T-helper 1 cell treated with Interleukin-12 subunit alpha and Interleukin-12 subunit beta and Interleukin-4 antibody, amounts not matched to agents 30 ng/mL and 1 ng/mL, for 36 hours (primary cell): ENCODE data around the gene GADD45GIP1. TPM values are rescaled to one million over a fixed set of nuclear protein-coding genes. Genes with fewer than 3 reads are reported as not detected.
"Not testable (repeated sequence)": the region's sequence is repeated elsewhere in the genome, so short reads cannot be mapped to it uniquely, and the experiment has no call there.

Source experiments
- intact Hi-C: fragments of 100-400 bp; cut with micrococcal nuclease; formaldehyde crosslinking; loops from one replicate; pipeline ENCODE4 v1.15.1; 2024
- total RNA-seq: library from RNA; stranded (reverse); gene quantifications from 2 replicates; pipeline ENCODE4 v1.2.3, GENCODE V29; 2022

The GADD45GIP1 gene
- total RNA-seq, 1 donor from 2014 or later = 16.6 TPM

- intact Hi-C loops = loop anchor here (1.0 to 2.0 kb wide), 7 partner anchors 8 to 128 kb away; partner anchors contain the start of genes CALR, GADD45GIP1 and GCDH
Measured at GRCh38 chr19:12965017-12965811, 8.2 kb upstream of the GADD45GIP1 start.

- intact Hi-C loops = no loop called here
Measured at GRCh38 chr19:12959481-12959880, 2.5 kb upstream of the GADD45GIP1 start.

- intact Hi-C loops = loop anchor here (1.0 to 2.0 kb wide), 5 partner anchors 8 to 67 kb away; partner anchors contain the start of genes CALR, FARSA and GCDH
Measured at GRCh38 chr19:12957389-12957952, 448 bp upstream of the GADD45GIP1 start.

GRCh38 chr19:12955996-12956395 is 1.0 kb downstream of the GADD45GIP1 start:
- intact Hi-C loops = loop anchor here (2.0 kb wide), 2 partner anchors 17 to 65 kb away; partner anchors contain the start of genes CALR and GCDH

DNA sequence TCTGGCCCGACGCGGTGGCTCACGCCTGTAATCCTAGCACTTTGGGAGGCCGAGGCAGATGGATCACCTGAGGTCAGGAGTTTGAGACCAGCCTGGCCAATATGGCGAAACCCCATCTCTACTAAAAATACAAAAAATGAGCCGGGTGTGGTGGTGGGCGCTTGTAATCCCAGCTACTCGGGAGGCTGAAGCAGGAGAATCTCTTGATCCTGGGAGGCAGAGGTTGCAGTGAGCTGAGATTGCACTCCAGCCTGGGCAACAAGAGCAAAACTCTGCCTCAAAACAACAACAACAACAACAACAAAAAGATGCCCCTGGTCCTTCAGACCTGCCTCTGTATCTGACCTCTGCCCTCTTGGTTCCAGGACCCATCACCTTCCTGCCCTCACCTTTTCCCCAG is 1.4 kb downstream of the GADD45GIP1 start:
- intact Hi-C loops = not testable (repeated sequence)

- intact Hi-C loops = no loop called here
Measured at GRCh38 chr19:12954612-12954962, 2.4 kb downstream of the GADD45GIP1 start.

GRCh38 chr19:12953799-12954611 is 3.0 kb downstream of the GADD45GIP1 start:
- intact Hi-C loops = no loop called here

DNA sequence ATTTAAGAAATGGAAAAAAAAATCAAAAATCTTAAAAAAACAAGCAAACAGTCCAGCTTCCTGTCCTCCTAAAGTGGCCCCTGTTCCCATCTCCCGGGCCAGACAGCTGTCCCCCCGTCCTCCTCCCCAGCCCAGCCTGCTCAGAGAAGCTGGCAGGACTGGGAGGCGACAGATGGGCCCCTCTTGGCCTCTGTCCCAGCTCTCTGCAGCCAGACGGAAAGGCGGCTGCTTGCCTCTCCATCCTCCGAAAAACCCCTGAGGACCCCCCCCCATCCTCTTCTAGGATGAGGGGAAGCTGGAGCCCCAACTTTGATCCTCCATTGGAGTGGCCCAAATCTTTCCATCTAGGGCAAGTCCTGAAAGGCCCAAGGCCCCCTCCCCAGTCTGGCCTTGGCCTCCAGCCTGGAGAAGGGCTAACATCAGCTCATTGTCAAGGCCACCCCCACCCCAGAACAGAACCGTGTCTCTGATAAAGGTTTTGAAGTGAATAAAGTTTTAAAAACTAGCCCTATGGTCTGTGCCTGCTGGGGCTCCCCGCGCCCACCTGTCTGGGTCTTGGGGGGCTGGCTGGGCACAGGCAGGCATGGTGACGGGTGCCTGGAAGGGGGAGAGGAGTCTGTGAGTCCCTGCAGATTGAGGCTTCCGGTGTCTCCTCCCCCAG is 3.8 kb downstream of the GADD45GIP1 start:
- intact Hi-C loops = no loop called here

DNA sequence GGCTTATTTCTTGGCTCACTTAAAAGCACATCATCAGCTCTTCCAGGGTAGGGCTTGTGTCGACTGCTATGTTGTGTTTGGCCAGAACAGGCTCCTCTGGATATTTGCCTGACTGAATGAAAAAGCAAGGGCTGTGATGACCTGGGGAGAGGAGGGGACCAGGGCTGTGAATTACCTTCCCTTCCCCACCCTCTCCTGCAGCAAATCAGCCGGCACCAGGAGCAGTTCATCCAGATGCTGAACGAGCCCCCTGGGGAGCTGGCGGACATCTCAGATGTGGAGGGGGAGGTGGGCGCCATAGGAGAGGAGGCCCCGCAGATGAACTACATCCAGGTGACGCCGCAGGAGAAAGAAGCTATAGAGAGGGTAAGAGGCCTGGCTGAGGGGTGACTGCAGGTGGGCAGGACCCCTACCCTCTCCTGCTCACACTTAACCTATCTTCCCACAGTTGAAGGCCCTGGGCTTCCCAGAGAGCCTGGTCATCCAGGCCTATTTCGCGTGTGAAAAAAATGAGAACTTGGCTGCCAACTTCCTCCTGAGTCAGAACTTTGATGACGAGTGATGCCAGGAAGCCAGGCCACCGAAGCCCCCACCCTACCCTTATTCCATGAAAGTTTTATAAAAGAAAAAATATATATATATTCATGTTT is 4.4 kb downstream of the GADD45GIP1 start:
- intact Hi-C loops = no loop called here

GRCh38 chr19:12952050-12952449 is 5.0 kb downstream of the GADD45GIP1 start:
- intact Hi-C loops = not testable (repeated sequence)

DNA sequence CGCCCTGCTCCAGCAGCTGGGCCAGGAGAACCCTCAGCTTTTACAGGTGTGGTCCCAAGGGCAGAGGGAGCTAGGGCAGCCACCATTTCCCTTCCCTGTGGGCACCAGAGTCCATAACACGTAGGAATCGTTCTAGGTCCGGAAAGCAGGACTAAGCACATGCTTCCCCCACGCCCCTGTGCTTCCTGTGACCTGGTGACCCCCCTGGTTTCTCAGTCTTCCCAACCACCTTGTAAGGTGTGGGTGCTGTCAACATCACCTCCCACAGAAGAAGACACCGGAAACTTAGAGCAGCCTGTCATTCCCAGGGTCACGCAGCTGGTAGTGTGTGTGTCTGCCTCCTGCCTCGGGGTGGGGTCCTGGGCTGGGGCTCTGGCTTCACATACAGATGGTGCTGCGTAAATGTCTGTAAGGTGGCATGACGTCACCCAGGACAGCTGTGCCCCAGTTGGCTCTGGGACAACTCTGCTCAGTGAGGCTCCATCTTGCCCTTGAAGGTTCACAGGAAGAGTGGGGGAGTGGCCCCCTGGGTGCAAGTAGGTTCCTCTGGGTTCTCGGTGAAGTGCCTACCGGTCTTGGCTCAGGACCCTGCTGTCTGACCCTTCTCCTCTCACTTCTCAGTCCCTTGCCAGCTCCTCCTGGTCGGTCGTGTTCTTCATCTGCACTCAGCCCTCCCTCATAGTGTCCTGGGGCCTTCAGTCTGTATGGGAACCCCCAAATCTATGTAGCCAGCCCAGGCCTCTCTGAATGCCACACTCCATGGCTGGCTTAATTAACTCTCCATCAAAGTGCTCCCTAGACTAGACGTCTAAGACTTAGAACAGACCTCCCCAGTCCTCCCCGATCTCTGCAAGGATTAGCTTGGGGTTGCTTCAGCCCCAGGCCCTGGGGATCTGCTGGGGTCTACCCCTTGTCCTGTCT is 7.4 kb downstream of the GADD45GIP1 start:
- intact Hi-C loops = loop anchor here (10.0 kb wide), 1 partner anchor 895 kb away; no protein-coding TSS in a partner anchor

DNA sequence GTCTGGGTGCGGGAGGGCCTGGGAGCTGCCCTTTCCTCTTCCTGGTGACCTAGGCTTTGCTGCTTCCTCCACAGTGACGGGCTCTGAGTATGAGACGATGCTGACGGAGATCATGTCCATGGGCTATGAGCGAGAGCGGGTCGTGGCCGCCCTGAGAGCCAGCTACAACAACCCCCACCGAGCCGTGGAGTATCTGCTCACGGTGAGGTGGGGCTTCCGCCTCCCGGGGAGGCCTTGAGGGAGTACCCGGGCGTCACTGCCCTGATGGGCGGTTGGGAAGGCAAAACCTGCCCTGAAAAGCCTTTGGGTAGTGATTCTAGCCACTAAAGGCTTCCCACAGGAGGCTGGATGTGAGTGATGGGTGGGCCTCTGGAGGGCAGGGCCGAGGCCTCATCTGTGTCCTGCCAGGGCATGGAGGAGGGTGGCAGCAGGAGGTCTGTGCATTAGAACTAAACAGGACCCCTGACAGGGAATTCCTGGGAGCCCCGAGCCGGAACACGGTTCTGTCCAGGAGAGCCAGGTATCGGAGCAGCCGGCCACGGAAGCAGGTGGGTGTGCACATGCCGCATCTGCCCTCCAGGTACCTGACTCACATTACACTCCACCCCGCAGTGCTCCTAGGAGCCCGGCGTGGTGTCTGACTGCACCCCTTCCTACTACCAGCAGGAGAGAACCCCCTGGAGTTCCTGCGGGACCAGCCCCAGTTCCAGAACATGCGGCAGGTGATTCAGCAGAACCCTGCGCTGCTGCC is 8.2 kb downstream of the GADD45GIP1 start:
- intact Hi-C loops = loop anchor here (10.0 kb wide), 1 partner anchor 896 kb away; no protein-coding TSS in a partner anchor

DNA sequence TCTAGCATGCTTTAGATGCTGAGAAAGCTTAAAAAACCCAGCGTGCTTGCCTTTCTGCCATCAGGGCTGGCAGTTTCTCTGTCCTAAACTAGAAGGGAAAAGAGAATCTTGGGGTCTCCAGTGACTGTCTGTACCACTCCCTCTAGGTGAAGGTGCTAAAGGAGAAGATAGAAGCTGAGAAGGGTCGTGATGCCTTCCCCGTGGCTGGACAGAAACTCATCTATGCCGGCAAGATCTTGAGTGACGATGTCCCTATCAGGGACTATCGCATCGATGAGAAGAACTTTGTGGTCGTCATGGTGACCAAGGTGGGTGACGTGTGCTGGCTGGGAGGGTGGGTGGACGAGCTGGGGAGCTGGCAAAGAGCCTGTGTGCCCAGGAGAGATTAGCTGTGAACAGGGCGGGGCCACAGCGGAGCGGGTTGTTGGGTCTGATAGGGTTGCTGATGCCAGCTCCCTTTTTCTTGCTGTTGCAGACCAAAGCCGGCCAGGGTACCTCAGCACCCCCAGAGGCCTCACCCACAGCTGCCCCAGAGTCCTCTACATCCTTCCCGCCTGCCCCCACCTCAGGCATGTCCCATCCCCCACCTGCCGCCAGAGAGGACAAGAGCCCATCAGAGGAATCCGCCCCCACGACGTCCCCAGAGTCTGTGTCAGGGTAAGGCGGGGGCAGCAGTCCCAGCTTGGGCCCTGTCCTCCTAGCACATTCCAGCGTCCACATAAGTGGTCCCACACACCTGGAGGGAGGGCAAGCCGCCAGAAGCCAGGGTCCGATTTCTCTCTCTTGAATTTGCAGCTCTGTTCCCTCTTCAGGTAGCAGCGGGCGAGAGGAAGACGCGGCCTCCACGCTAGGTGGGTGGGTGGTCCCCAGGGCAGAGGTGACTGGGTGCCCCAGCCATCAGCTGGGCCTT is 9.1 kb downstream of the GADD45GIP1 start:
- intact Hi-C loops = loop anchor here (10.0 kb wide), 1 partner anchor 897 kb away; no protein-coding TSS in a partner anchor

GRCh38 chr19:12946731-12947496 is 10.1 kb downstream of the GADD45GIP1 start:
- intact Hi-C loops = loop anchor here (1.0 to 10.0 kb wide), 3 partner anchors 9 to 898 kb away; partner anchors contain the start of genes CALR and GADD45GIP1

GRCh38 chr19:12946092-12946721 is 10.8 kb downstream of the GADD45GIP1 start:
- intact Hi-C loops = loop anchor here (1.0 to 10.0 kb wide), 3 partner anchors 8 to 899 kb away; partner anchors contain the start of genes CALR and GADD45GIP1

DNA sequence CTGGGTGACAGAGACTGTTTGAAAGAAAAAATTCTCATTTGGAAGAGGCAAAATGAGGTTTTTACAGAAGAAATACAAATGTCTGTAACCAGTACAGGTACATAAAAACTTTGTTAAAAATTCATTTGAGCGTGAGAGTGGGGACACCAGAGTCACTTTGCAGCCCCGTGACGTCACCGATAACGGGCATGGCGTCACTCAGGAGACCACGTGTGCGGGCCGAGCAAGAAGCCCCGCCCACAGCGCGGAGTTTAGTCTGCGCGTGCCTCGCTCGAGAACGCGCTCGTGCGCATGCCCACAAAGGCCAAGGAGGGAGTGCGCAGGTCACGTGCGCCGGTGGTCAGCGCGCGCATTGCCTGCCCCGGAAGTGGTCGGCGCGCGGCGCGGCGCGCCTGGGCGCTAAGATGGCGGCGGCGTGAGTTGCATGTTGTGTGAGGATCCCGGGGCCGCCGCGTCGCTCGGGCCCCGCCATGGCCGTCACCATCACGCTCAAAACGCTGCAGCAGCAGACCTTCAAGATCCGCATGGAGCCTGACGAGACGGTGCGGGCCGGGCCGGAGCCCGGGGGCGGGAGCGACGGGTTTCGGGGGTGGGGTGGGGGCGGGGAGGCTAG is 11.4 kb downstream of the GADD45GIP1 start, which contains the start of gene RAD23A:
TSS of gene RAD23A (plus strand) at position 384 of the 613 bp plus-strand sequence. CDS start at position 471, 87 bp downstream.
- intact Hi-C loops = loop anchor here (1.0 to 10.0 kb wide), 7 partner anchors 7 to 899 kb away; partner anchors contain the start of genes CALR, FARSA, GADD45GIP1 and SYCE2
